ENCODE data around the gene UBR4.

UBR4 gene

DNA sequence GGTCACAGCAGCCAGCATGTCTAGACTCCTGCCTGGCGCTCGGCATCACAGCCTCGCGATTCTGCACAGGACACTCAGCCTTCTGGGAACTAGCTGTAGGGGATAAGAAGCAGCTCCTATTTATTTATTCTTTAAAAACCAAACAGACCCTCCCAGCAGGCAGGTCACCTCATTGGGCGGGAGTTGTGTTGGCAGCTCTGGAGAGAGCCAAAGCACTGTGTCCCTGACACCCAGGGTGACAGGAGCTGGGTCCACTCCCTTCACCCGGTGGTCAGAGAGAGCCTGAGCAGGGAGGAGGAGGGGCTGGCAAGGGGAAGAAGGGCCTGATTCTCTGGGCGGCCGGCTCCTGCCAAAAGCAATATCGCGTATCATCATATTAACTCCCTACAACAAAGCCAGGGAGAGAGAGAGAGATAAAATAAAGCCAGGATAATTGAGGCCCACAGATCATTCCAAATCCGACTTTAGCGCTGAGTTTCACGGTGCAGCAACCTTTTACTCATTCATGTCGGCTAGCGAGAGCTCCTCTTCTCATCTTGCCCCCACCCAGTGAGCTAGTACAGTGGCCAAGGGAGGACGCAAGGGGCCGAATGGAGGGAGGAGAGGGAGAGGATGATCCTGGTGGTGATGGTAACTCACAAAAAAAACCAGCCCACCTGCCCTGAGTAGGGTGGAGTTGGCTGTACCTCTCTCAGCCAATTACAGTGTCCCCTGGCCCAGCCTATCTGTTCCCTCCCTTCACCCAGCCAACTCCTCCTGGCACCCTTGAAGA is 173.8 kb downstream of the UBR4 start:
- TF ChIP-seq, protein P1, sequence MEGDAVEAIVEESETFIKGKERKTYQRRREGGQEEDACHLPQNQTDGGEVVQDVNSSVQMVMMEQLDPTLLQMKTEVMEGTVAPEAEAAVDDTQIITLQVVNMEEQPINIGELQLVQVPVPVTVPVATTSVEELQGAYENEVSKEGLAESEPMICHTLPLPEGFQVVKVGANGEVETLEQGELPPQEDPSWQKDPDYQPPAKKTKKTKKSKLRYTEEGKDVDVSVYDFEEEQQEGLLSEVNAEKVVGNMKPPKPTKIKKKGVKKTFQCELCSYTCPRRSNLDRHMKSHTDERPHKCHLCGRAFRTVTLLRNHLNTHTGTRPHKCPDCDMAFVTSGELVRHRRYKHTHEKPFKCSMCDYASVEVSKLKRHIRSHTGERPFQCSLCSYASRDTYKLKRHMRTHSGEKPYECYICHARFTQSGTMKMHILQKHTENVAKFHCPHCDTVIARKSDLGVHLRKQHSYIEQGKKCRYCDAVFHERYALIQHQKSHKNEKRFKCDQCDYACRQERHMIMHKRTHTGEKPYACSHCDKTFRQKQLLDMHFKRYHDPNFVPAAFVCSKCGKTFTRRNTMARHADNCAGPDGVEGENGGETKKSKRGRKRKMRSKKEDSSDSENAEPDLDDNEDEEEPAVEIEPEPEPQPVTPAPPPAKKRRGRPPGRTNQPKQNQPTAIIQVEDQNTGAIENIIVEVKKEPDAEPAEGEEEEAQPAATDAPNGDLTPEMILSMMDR (IDR thresholded peaks at IDR 0.05; ENCODE audit: low read depth, low read length, missing control alignments): no peak
- DNase-seq (ENCODE audit: extremely low read depth, low read depth): no peak
- no peak overlapping the region for H3K4me3 ChIP-seq (replicated peaks; ENCODE audit: low read depth, low read length)

DNA sequence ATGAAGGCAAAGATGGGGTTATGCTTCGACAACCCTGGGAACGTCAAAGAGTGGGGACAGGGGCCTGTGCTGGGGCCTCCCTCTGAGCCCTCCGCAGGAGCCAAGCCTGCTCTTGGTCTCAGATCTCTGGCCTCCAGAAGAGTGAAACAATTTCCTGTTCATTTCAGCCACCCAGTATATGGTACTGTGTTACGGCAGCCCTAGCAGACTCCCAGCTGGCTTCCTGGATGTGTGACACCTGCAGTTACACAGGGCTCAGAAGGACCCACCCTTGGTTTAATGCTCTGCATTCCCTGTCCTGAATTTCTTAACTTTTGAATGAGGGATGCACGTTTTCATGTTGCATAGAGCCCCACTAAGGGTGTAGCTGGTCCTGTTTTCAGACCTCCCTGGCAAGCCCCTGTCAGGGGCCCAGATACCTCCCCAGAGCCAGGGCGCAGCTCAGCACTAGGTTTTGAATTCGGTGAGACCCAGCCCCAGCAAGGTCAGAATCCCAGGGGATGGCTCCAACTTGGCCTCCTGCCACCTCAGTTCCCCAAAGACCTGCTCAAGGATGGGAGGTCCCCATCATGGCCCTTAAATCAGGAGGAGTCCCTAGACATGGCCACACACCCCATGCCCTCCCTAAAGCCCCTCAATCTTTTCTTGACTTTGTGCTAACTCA is 174.6 kb downstream of the UBR4 start:
- TF ChIP-seq, protein P1 (IDR thresholded peaks at IDR 0.05; ENCODE audit: low read depth, low read length, missing control alignments): no peak
- H3K4me3 ChIP-seq (replicated peaks; ENCODE audit: low read depth, low read length): no peak overlapping the region
- no peak for DNase-seq (ENCODE audit: extremely low read depth, low read depth)

DNA sequence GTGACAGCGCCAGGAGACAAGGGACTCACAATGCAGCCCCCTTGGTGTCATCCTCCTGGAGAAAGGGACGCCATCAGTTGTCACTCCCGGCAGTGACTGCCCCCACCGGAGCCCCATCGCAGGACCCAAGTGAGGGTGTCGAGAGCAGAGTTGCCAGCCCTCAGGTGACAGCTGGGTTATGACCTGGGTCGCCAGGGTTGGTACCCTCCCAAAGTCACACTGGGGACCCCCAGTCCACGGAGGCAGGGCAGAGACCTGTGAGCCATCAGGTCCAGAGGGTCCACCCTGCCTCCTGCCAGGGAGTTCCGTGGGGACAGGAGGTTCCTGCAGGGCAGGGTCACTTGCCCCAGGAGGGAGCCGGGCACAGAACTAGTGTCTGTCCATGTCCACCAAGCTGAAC is 175.3 kb downstream of the UBR4 start:
- H3K4me3 ChIP-seq (replicated peaks; ENCODE audit: low read depth, low read length): no peak overlapping the region
- TF ChIP-seq, protein P1 (IDR thresholded peaks at IDR 0.05; ENCODE audit: low read depth, low read length, missing control alignments): no peak
- DNase-seq (ENCODE audit: extremely low read depth, low read depth): no peak

DNA sequence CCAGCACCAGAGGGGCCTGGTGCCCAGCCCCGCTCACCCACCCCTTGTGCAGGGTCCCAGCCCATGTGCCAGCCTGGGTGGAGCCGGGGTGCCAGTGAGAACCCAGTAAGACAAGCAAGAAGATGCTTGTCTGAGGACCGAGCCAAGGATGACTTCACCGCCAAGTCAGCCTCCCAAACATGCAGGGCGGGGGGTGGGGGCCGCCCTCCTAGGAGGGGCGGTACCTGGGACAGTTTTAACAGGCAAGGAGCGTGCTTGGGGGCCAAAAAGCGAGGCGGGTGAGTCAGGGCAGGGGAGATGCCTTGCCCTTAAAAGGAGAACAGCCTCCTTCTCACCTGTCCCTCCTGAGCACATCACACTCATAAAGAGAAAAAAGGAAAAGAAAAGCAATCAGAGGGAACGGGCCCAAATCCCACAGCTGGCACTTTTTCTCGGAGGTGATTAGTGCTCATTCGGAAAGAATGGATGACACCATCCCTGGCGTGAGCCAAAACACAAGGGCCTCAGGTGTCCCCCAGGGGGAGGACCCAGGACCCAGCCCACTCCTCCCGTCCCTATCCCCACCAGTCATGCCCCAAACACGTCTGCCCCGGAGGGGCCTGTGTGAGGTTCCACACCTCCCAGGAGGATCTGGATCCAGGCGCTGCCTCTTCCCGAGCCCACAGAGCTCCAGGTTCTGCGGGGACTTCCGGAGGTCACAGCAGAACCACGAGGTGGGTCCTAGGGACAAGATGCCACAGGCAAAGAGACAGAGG is 176.0 kb downstream of the UBR4 start:
- TF ChIP-seq, protein P1 (IDR thresholded peaks at IDR 0.05; ENCODE audit: low read depth, low read length, missing control alignments): no peak
- H3K4me3 ChIP-seq (replicated peaks; ENCODE audit: low read depth, low read length): no peak overlapping the region
- no peak for DNase-seq (ENCODE audit: extremely low read depth, low read depth)

DNA sequence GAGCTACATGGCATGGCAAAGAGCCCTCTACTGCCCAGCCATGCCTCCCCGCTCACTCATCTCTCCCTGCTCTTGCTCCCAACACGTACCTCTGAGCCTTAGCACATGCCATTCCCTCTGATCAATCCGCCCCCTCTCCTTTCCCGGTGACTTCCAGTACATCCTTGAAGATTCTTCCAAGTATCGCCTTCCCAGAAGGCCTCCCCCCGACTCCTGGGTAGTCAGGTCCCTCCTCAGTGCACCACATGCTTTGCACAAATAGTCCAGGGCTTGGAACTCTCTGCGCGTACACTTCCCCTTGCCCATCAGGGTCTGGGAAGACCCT is 176.6 kb downstream of the UBR4 start:
- H3K4me3 ChIP-seq (replicated peaks; ENCODE audit: low read depth, low read length): no peak overlapping the region
- no peak for DNase-seq (ENCODE audit: extremely low read depth, low read depth)
- TF ChIP-seq, protein P1 (IDR thresholded peaks at IDR 0.05; ENCODE audit: low read depth, low read length, missing control alignments): no peak

DNA sequence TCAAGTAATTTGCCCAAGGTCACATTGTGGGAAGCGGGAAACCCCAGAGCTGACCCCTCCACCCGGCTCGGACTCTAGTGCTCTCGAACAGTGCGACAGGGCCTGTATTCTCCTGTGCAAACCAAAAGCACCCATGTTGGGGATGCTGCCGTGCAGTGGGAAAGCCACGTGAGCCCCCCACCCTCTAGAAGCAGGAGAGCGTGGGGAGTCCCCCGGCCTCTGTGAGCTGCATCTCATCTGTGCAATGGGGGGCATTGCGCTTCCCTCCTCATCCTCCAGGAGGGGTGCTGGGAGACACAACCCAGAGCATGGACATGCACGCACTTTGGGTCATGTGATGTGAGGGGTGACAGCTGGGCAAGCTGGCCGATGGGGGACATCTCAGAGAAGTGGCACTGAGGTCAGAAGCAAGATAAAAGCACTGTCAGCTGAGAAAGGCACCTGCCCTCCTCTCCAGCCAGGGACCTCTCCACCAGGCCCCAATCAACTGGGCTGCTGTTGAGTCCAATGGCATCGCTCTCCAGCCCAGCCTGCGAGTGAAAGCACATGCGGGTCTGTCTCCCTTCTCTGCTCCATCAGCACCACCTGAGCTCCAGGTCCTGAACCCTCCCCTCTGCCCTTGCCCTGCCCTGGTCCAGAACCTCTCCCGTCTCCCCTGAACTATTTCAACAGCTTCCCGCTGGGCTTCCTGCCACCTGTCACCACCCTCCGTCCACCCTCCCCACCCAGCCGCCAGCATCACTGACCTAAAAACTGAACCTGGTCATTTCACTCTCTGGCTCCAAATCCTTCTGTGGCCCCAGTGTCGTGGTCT is 177.2 kb downstream of the UBR4 start:
- TF ChIP-seq, protein P1 (IDR thresholded peaks at IDR 0.05; ENCODE audit: low read depth, low read length, missing control alignments): no peak
- H3K4me3 ChIP-seq (replicated peaks; ENCODE audit: low read depth, low read length): no peak overlapping the region
- no peak for DNase-seq (ENCODE audit: extremely low read depth, low read depth)
